HG02981 (cell line): ENCODE data around the gene TRABD2B.

Experiments used
- ATAC-seq: cut with Tn5 transposase; IDR thresholded peaks from one replicate; pipeline ENCODE4 v1.9.1; 2021; ENCODE audit warnings: mild to moderate bottlenecking, moderate library complexity; ENCODE audit not compliant: unreplicated experiment

TRABD2B gene

DNA sequence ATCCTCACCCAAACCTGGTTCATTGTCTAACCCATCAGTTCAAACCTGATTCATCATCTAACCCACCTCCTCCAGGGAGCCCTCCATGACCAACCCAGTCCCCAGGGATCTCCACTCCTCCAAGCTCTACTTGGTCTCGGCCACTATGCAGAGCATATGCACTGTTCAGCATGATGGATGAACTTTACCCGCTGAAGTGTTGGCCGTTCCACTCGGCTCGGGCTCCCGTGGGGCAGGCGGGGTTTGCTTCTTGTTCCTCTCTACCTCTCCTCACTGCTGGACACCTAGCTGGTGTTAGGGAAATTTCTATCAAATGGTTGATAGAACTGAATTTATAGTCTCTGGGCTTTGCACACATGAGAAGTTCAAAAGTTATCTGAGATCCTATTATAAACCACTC, 111.0 kb downstream of the TRABD2B start:
- no peak for ATAC-seq

DNA sequence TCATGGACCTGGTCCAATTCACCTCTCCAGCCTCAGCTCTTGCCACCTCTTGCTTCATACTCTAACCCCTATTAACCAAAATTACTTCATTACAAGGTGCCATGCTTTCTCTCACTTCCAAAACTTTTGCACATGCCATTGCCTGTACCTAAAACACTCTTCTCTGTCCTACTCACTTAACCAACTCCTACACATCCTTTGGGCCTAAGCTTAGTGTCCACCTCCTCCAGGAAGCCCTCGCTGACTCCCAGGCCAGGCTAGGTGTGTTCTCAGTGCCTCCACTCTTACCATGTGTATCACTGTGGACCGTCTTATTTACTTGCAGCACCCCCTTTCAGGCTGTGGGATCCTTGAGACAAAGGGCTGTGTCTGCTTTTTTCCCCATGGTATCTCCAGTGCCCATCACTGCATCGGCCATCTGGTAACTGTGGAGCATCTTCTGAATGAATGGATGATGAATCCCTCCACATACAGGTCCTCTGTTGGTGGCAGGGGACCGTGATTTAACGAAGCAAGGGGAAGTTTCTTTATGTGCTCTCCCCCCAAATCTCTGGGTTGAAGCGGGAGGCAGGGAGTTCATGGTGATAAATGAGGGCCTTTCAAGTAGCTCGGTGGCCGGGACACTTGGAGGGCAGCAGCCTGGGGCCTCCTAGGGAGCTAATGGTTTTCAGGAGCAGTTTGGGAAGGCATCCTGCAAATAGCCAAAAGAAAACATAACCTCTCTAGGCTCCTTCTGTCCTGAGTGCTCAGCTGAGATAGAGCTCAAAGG, 111.9 kb downstream of the TRABD2B start:
- no peak for ATAC-seq

DNA sequence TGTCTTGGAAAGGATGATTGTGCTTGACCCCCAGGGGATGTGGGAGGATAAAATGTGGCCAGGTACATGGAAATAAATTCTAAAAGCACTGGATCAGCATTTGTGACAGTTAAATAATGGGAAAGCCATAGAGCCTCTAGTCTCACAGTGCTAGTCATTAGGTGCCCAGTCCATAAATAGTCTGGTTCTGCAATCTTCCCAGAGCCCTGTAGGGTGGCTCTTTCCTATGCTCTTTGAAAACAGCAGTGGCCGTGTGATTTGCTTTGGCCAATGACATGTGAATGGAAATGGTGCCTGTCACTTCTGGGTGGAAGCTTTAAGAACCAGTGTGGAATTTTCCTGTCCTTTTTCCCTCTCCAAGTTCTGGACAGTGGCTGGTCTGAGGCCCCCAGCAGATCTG, 113.2 kb downstream of the TRABD2B start:
- no peak for ATAC-seq

DNA sequence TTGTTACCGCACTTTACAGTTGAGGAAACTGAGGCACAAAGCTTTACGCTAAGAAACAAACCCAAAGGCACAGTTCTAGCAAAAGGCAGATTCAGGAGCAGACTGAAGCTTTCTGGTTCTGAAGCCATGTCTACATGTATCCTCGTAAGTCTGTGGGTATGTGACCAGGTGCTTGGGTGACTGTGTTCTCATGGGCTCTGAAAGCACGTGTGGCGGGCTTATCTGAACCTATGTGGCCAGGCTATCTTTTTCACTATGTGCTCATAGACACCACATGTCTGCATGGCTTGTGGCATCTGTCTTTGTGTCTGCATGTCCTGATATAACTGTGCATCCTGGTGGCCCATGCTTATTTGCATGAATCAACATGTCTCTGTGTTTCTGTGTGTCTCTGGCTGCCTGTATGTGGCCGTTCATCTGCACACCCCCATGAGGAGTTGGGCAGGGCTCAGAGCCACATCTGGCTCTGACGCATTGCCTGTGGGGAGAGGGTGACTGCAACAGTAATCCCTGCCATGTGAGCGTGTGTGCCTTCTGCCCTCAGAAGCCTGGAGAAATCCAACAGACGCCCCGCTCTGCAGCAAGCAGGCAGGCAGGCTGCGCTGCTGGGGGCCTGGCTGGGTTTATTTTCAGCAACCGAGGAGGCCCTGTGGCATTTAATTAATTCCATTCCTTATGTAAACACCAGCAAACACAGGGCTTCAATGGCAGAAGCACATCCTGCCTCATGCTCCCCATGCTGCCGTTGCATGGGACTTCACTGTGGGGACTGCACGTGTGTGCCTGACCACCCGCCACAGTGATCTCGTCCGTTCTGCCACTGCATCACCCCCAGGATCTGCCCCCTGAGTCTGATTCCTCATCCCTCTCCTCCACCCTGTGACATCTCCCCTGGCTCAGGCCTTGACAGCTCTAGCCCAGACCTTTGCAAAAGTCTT, 115.4 kb downstream of the TRABD2B start:
- no peak for ATAC-seq

DNA sequence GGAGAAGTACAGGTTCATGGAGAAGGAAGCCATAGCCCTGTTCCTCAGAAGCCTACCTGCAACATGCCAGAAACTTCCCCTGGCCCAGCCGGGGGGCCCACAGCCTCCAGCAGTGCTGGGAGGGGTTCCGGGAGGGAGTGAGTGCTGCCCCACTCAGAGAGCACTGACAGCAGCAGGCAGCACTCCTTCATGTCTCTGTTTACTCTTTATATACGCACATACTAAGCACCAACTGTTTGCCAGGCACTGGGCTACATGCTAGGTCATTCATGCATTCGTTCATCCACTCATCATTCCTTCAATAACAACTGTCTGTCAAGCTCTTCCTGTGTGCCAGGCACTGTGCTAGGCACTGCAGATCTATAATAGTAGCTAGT, 120.6 kb downstream of the TRABD2B start:
- no peak for ATAC-seq

DNA sequence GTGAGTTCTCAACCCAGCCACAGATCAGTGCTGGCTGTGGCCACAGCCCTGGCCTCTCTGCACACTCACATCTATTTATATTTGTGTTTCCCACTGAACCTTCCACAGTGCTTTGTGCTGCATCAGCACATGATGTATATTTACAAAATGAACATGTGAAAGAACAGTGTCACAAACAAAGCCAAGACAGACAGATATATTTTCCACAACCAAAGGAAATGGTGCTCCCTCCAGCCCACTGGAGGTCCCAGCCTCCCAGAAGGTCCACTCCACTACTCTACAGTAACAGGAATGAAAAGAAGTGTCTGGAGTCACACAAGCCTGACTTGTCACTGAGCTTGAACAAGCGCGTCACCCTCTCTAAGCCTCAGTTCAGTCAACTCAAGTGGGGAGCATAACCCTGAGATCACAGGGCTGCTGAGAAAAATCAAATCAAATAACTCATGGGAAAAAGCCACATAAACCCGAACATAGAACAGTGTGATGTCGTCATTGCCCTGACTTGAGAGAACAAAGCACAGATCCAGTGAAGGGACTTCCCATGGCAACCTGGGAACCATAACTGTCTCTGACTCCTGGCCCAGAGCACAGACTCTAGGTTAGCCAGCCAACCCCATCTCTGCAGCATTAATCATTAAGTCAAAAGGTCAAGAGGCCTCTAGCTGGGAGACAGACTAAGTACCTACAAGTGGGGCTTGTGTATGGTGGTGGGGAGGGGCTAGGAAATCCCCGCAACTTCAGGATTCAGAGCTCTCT, 121.2 kb downstream of the TRABD2B start:
- ATAC-seq: no peak

DNA sequence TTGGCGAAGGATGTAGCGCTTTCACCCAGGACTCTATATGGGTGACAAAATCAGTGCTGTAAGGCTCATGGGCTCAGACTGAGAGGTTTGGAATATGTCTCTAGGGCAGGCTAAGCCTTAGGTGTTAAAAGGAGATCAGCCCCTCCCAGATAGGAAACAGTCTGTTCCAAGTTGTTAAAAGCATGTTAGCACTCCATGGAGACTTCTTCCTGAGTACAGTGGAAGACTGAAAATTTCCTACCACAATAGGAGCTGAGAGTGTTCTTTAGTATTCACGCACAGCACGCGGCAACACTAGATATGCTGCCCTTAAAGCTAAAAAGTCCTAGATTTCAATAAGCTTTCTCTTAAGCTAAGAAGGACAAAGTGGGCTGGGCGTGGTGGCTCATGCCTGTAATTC, 122.1 kb downstream of the TRABD2B start:
- ATAC-seq: no peak

DNA sequence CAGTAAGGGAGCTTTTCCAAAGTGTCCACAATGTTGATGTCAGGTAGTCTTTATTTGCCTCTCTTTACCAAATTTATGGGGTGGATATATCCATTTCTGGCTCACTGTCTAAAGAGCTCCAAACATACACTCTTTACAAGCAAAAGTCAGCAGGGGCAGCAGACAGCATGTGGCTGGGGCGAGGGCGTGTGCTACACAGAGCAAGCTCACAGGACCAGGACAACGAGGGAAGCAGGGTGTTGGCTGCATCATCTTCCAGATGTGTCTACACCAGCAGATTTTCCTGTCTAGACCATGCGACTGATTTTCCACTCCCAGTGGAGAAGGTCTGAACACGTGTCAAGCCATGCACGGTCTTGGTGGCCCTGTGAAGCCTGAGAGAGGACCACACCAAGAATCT, 123.8 kb downstream of the TRABD2B start:
- ATAC-seq: no peak

DNA sequence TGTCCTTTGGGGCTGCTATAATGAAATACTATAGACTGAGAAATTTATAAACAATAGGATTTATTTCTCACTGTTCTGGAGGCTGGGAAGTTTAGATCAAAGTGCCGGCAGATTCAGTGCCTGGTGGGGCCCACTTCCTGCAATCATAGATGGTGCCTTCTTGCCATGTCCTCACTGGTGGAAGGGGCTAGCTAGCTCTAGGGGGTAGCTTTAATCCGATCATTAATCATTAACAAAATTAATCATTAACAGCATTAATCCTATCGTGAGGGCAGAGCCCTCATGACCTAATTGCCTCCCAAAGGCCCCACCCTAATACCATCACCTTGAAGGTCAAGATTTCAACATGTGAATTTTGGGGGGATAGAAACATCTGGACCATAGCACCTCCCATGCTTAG, 124.3 kb downstream of the TRABD2B start:
- no peak for ATAC-seq

DNA sequence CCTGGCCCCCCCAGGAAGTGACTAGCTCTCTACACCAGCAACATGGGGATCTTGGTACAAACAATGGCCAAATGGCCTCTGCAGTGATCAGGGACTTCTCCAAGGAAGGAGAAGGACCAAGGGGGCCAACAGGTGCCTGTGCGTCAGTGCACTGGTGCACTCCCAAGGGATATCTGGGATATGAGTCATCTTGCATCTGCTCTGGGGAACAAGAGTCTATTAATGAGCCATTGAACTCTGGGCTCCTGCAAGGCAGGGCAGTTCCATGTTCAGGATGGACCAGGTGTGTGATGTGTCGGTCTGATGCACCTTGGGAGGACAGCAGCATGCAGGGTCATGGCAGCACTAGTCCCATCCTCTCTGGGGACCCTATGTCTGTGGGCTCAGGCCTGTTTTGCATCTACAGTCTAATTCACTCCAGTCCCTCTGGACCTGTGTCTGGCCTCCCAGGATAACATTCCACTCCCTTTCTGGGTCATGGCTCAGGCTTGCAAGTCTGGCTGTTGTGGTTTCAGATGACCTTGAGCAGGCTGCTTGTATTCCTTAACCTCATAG, 125.3 kb downstream of the TRABD2B start:
- no peak for ATAC-seq

DNA sequence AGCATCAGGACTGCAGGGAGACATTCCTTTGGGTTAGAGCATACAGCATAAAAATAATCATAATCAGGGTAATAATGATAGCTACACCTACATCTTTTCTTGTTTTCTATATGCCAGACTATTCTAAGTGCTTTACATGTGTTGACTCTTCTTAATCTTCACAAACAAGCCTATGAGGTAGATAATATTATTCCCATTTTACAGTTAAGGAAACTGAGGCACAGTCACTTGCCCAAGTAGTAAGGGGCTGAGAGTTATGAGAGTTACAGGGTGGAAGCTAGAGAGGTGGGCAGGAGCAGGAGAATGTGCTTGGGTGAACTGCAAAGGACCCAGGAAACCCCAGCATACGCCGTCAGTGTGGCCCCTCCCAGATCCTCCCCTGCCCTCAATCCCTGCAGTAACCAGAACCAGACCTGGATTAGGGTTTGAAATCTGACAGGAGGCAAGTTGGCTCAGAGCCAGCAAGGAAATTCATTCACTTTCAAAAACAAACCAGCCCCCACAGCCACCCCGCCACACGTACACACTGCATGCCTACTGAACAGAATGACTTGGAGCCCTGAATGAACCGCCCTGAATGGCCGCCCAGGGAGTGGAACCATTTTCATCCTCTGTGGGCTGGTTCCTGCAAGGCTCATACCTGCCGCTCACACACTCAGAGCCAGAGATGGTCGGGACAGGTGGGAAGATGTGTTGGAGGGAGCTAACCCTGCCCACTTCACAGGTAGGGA, 126.1 kb downstream of the TRABD2B start:
- ATAC-seq: no peak

DNA sequence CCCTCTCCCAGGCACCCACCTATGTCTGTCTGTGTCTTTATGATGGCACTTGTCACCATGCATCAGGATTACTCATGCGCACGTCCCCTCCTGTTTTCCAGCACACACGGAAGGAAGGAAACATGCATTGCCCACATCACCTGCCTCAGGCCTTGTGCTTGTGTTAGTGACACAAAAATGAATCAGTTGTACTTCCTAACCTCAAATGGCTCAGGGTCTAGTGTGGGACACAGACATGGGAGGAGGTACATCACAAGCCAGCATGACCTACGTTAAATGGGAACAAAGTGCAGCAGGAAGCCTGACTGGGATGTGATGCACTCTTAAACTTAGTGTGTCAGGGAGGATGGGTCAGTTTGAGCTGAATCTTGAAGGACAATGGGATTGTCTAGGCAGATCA, 126.7 kb downstream of the TRABD2B start:
- no peak for ATAC-seq

DNA sequence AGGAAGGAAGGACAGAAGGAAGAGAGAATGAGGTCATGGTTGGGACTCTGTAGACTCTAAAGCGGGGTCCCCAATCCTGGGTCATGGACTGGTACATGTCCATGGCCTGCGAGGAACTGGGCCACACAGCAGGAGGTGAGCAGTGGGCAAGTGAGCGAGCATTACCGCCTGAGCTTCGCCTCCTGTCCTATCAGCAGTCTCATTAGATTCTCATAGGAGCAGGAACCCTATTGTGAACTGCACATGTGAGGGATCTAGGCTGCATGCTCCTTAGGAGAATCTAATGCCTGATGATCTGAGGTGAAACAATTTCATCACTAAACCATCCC, 128.9 kb downstream of the TRABD2B start:
- ATAC-seq: no peak

DNA sequence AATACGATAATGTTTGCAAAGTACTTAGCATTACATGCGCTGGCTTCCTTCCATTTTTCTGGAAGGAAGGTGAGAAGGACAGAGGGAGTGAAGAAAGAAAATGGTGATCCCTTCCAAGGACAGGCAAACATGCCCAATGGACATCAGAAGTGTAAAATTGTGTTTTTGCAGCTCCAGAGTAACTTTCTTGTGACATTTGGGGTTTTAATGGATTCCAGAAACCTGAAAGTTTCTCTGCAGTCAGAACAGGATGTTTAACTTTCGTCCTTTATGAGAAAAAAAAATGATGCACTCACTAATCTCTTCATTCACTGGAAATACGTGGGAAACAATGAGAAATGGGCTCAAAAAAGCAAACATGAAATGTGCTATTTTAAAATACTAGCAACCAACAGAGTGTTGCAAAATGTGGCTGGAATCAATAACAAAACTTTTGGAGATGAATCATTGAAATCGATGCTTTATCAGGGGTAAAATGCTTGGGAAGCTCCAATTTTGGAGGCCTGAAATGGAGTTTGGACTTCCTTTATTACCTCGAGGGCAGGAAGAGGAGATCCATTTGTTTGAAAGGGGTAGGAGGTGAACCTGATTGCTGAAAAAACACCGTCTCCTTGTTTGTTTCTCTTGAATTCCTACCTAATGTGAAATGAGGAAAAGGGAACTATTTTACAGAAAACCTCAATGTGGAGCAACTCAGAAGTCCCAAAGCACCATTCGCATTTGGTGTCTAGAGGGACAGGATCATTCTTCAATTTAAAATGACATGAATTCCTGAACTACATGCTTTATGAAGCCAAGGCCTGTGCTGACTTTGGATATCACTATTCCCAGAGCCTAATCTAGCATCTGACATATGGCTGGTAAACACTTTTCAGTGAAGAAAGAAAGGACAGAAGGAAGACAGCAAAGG, 129.5 kb downstream of the TRABD2B start:
- ATAC-seq: no peak

DNA sequence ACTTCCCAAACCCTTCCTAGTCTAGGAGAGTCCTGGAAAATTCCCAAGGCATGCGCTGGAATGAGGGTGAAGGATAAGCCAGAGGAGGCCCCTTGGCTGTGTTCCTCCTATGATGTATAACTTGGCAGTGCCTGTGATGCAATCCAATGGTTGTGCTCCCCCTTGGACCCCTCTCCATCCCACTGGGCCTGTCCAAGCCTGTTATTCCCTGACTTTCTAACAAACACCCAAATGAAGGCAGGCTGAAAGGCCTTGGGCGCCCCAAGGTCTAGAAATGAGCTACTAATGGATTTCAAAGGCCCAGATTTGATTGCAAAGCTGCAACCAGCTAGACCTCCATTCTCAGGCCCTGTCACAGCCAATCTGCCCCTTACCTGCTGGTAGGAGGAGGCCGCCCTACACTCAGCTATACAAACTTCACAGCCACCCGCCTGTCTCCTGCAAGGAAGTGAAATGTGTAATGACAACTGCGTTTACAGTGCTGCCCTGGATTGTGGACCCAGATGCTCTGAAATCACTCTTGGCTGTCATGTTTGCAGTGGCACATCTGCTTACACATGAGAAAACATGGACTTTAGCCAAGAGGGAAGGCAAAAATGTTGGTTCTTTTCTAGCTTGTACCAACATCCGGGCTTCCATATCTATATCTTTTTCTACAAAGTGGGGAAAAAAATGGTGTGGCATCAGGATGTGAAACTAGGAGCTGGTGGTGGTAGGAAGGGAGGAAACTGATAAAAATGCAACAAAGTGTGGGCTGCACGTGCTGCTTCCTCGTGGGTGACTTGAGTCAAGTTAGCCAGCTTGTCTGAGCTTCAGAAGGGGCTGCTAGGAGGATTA, 130.4 kb downstream of the TRABD2B start:
- ATAC-seq: no peak

DNA sequence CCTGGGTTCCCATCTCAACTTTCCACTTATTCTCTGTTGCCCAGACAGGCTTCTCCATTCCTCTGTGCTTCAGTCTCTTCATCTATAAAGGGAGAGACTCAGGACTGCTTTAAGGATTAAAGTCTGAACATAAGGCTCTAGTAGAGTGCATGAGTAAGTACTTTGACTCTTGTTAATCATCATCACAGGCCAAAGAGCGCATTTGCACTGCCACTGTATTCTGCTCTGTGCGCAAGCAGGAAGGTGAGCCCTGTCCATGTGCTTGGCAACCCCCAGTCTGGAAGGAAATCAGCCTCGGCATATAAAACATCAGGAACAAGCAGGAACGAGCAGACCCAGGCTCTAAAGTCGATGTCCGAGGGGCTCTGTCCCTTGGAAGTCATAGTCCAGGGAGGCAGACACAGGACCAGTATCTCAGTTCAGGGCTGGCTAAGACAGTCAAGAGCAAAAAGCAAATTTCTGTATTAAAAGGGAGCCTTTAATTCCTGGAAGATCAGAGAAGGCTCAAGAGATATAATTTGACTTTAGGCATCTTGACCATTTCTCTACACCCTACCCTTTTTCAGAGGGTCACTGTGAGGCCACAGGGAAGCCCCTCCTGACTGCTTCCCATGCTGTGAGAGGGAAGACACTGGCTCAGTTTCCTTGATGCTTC, 131.2 kb downstream of the TRABD2B start:
- no peak for ATAC-seq

DNA sequence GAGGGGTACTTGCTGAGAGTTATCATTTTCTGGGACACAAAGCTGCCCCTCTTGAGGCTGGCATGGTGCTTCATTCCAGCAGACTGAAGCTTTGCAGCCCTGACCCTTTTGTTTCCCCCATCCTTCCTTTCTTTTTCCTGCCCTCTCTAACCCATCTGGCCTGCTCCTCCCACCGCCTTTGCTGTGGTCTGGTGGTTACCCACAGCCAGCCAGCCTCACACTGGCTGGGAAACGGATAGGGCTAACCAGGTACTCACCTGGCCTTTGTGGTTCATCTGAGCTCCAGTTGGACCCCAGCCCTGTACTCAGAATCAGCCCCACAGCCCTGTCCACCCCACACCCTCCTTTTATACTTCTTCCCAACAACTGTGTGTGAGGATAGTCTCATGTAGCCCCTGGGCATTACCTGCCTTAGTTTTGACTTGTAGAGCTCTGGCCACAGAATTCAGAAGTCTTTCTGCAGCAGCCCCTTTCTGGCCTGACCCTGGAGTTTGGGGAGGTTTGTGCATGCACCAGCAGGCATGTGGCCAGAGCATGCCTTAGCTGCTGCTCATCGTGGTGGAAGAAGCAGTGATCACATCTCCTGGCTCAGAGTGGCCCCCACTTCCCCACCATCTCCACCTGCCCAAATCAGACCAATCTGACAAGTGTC, 138.0 kb downstream of the TRABD2B start:
- no peak for ATAC-seq

DNA sequence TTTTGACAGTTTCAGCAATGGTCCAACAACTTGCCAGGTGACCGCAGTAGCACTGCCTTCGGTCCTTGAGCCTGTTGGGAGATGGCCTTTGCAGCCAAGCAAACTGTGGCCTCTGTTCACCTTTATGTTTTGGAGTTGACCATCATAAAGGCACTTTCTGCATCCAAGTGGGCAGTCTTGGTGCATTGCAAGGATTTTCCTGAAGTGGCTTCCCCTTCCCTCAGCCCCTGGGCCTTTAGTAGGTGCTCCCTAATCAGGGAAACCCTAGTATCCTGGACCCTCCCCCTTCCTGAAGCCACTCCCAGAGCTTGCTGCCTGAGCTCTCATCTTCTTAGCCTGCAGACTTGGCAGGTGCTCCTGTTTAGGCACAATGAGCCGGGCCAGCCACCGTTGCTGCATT, 140.2 kb downstream of the TRABD2B start:
- no peak for ATAC-seq
